ENCODE results near the gene ODF4.
"Not testable (repeated sequence)": the region's sequence is repeated elsewhere in the genome, so short reads cannot be mapped to it uniquely, and the experiment has no call there.

The ODF4 gene

GRCh38 chr17:8366231-8366630 lies 26.6 kb downstream of the ODF4 start:
- DNase-seq (ENCODE audit: low read depth in 2 of 3, low spot score in 1 of 3): no peak

- no peak for DNase-seq (ENCODE audit: low read depth in 2 of 3, low spot score in 1 of 3)
These were observed 28.6 kb downstream of the ODF4 start for GRCh38 chr17:8368193-8368592.

- DNase-seq (ENCODE audit: low read depth in 2 of 3, low spot score in 1 of 3): no peak
These were observed 30.3 kb downstream of the ODF4 start for GRCh38 chr17:8369944-8370343.

GRCh38 chr17:8371786-8372185 lies 32.1 kb downstream of the ODF4 start:
- no peak for DNase-seq (ENCODE audit: low read depth in 2 of 3, low spot score in 1 of 3)

- DNase-seq (ENCODE audit: low read depth in 2 of 3, low spot score in 1 of 3): no peak
These were observed 32.8 kb downstream of the ODF4 start for GRCh38 chr17:8372422-8372821.

GRCh38 chr17:8373856-8374255 lies 34.2 kb downstream of the ODF4 start:
- not testable (repeated sequence) for DNase-seq (ENCODE audit: low read depth in 2 of 3, low spot score in 1 of 3)

- no peak for DNase-seq (ENCODE audit: low read depth in 2 of 3, low spot score in 1 of 3)
These were observed 36.2 kb downstream of the ODF4 start for GRCh38 chr17:8375738-8376259.

- DNase-seq (ENCODE audit: low read depth in 2 of 3, low spot score in 1 of 3): peak; percentile 80 to 89 (median 87)
These were observed 36.8 kb downstream of the ODF4 start, which contains the start of gene KRABD2 for GRCh38 chr17:8376271-8377067. KRABD2 (minus strand) TSS chr17:8376704.

GRCh38 chr17:8377422-8377821 lies 37.8 kb downstream of the ODF4 start:
- no peak for DNase-seq (ENCODE audit: low read depth in 2 of 3, low spot score in 1 of 3)

- not testable (repeated sequence) for DNase-seq (ENCODE audit: low read depth in 2 of 3, low spot score in 1 of 3)
These were observed 38.5 kb downstream of the ODF4 start for GRCh38 chr17:8378117-8378516.

- DNase-seq (ENCODE audit: low read depth in 2 of 3, low spot score in 1 of 3): no peak
These were observed 40.4 kb downstream of the ODF4 start for GRCh38 chr17:8380049-8380448.

- DNase-seq (ENCODE audit: low read depth in 2 of 3, low spot score in 1 of 3): peak in 1 of 3 donors; percentile 11
These were observed 42.6 kb downstream of the ODF4 start for GRCh38 chr17:8382052-8382879.

GRCh38 chr17:8382880-8383142 lies 43.2 kb downstream of the ODF4 start:
- no peak for DNase-seq (ENCODE audit: low read depth in 2 of 3, low spot score in 1 of 3)

- DNase-seq (ENCODE audit: low read depth in 2 of 3, low spot score in 1 of 3): peak; percentile 88 to 95 (median 92)
These were observed 43.6 kb downstream of the ODF4 start, which contains the start of gene RPL26 for GRCh38 chr17:8383143-8383822. RPL26 (minus strand) TSS chr17:8383193; CDS start chr17:8382310, 883 bp downstream.

- no peak for DNase-seq (ENCODE audit: low read depth in 2 of 3, low spot score in 1 of 3)
These were observed 45.2 kb downstream of the ODF4 start for GRCh38 chr17:8384801-8385378.

GRCh38 chr17:8386841-8387240 lies 47.2 kb downstream of the ODF4 start:
- no peak for DNase-seq (ENCODE audit: low read depth in 2 of 3, low spot score in 1 of 3)

GRCh38 chr17:8387914-8388651 lies 48.4 kb downstream of the ODF4 start:
- no peak for DNase-seq (ENCODE audit: low read depth in 2 of 3, low spot score in 1 of 3)

- no peak for DNase-seq (ENCODE audit: low read depth in 2 of 3, low spot score in 1 of 3)
These were observed 52.1 kb downstream of the ODF4 start for GRCh38 chr17:8391711-8392110.

- DNase-seq (ENCODE audit: low read depth in 2 of 3, low spot score in 1 of 3): no peak
These were observed 52.6 kb downstream of the ODF4 start for GRCh38 chr17:8392274-8392673.

- DNase-seq (ENCODE audit: low read depth in 2 of 3, low spot score in 1 of 3): no peak
These were observed 53.2 kb downstream of the ODF4 start for GRCh38 chr17:8392674-8393469.

Data from stimulated activated CD4-positive, alpha-beta T cell treated with anti-CD3 and anti-CD28 coated beads, Interleukin-12 subunit alpha, Interleukin-12 subunit beta, amount 100 ng/mL, for 48 hours (primary cell).